ENCODE measurements around the gene ENG. TPM values are rescaled to one million over a fixed set of nuclear protein-coding genes. Genes with fewer than 3 reads are reported as not detected.

Gene ENG
- total and polyA plus RNA-seq, 4 donors = 46.1 to 538 (median 265) TPM

GRCh38 chr9:127810378-127811187 lies 43.9 kb downstream of the ENG start:
- no peak for DNase-seq
- Histone ChIP-seq H3K27ac (ENCODE audit: low read depth in 1 of 2, low read length in 2 of 2) (no peak overlapping the region), H3K36me3 (ENCODE audit: control insufficient read depth in 1 of 2, insufficient read depth in 2 of 2, low read length in 1 of 2) (peaks cover 3 to 8% of the 10 kb centered on the region in 2 donors), H3K27me3 (ENCODE audit: control insufficient read depth in 1 of 2, insufficient read depth in 2 of 2, low read length in 1 of 2) (no peaks in the 10 kb centered on the region), H3K9me3 (ENCODE audit: control insufficient read depth, low read length) (no peaks in the 10 kb centered on the region), H3K4me1 (ENCODE audit: control insufficient read depth in 1 of 2, insufficient read depth in 2 of 2, low read length in 2 of 2) (no peaks in the 10 kb centered on the region), H3K4me3 (ENCODE audit: low read length in 2 of 2) (no peak overlapping the region)
- intact Hi-C loops (cut with DNase I) = no loop called here
- ATAC-seq (ENCODE audit: low FRiP score) = no peak
- 95% methylated on average over 10 of the region's 10 CpGs for WGBS, 2 donors

GRCh38 chr9:127809540-127810377 lies 44.7 kb downstream of the ENG start:
- WGBS, 2 donors = 48 to 49% methylated on average over 48 to 57 of the region's 57 CpGs
- no peaks in the 10 kb centered on the region for H3K4me1 ChIP-seq (ENCODE audit: control insufficient read depth in 1 of 2, insufficient read depth in 2 of 2, low read length in 2 of 2)
- intact Hi-C loops (cut with DNase I) = loop anchor here in 1 of 2 donors (10.0 kb wide), 1 partner anchor 65 kb away; the partner anchor contains the start of gene AK1
- ATAC-seq (ENCODE audit: low FRiP score) (no peak), DNase-seq (no peak)
- no peak overlapping the region for H3K27ac ChIP-seq (ENCODE audit: low read depth in 1 of 2, low read length in 2 of 2)
- no peak overlapping the region for H3K4me3 ChIP-seq (ENCODE audit: low read length in 2 of 2)
- no peaks in the 10 kb centered on the region for H3K27me3 ChIP-seq (ENCODE audit: control insufficient read depth in 1 of 2, insufficient read depth in 2 of 2, low read length in 1 of 2)
- H3K36me3 ChIP-seq (ENCODE audit: control insufficient read depth in 1 of 2, insufficient read depth in 2 of 2, low read length in 1 of 2) = peaks cover 3 to 5% of the 10 kb centered on the region in 2 donors
- no peaks in the 10 kb centered on the region for H3K9me3 ChIP-seq (ENCODE audit: control insufficient read depth, low read length)

GRCh38 chr9:127809002-127809539 lies 45.4 kb downstream of the ENG start:
- ATAC-seq (ENCODE audit: low FRiP score) (no peak), DNase-seq (no peak)
- intact Hi-C loops (cut with DNase I) = loop anchor here in 1 of 2 donors (10.0 kb wide), 1 partner anchor 66 kb away; the partner anchor contains the start of gene AK1
- H3K27ac ChIP-seq (ENCODE audit: low read depth in 1 of 2, low read length in 2 of 2) = no peak overlapping the region
- no peaks in the 10 kb centered on the region for H3K27me3 ChIP-seq (ENCODE audit: control insufficient read depth in 1 of 2, insufficient read depth in 2 of 2, low read length in 1 of 2)
- peaks cover 3 to 5% of the 10 kb centered on the region in 2 donors for H3K36me3 ChIP-seq (ENCODE audit: control insufficient read depth in 1 of 2, insufficient read depth in 2 of 2, low read length in 1 of 2)
- H3K9me3 ChIP-seq (ENCODE audit: control insufficient read depth, low read length) = no peaks in the 10 kb centered on the region
- 77 to 82% methylated on average over 9 of the region's 9 CpGs for WGBS, 2 donors
- H3K4me3 ChIP-seq (ENCODE audit: low read length in 2 of 2) = no peak overlapping the region
- H3K4me1 ChIP-seq (ENCODE audit: control insufficient read depth in 1 of 2, insufficient read depth in 2 of 2, low read length in 2 of 2) = no peaks in the 10 kb centered on the region

- WGBS, 2 donors = 80 to 88% methylated on average over 16 to 17 of the region's 17 CpGs
- Histone ChIP-seq H3K9me3 (ENCODE audit: control insufficient read depth, low read length) (no peaks in the 10 kb centered on the region), H3K27me3 (ENCODE audit: control insufficient read depth in 1 of 2, insufficient read depth in 2 of 2, low read length in 1 of 2) (no peaks in the 10 kb centered on the region), H3K4me1 (ENCODE audit: control insufficient read depth in 1 of 2, insufficient read depth in 2 of 2, low read length in 2 of 2) (no peaks in the 10 kb centered on the region), H3K4me3 (ENCODE audit: low read length in 2 of 2) (no peak overlapping the region), H3K27ac (ENCODE audit: low read depth in 1 of 2, low read length in 2 of 2) (no peak overlapping the region), H3K36me3 (ENCODE audit: control insufficient read depth in 1 of 2, insufficient read depth in 2 of 2, low read length in 1 of 2) (peaks cover 3 to 5% of the 10 kb centered on the region in 2 donors)
- DNase-seq (no peak), ATAC-seq (ENCODE audit: low FRiP score) (no peak)
- intact Hi-C loops (cut with DNase I) = loop anchor here (1.0 to 10.0 kb wide), 2 partner anchors 17 to 66 kb away; partner anchors contain the start of gene AK1 (in 1 of the 2)
Observed at GRCh38 chr9:127808347-127809001, 46.0 kb downstream of the ENG start.

- WGBS, 2 donors = 90 to 94% methylated on average over 14 of the region's 14 CpGs
Observed at GRCh38 chr9:127806871-127807270, 47.6 kb downstream of the ENG start.

GRCh38 chr9:127805620-127806019 lies 48.8 kb downstream of the ENG start:
- intact Hi-C loops (cut with DNase I) = loop anchor here in 1 of 2 donors (10.0 kb wide), 1 partner anchor 69 kb away; the partner anchor contains the start of gene AK1
- WGBS, 2 donors = 79% methylated on average over 8 of the region's 8 CpGs
- Histone ChIP-seq H3K27me3 (ENCODE audit: control insufficient read depth in 1 of 2, insufficient read depth in 2 of 2, low read length in 1 of 2) (no peaks in the 10 kb centered on the region), H3K36me3 (ENCODE audit: control insufficient read depth in 1 of 2, insufficient read depth in 2 of 2, low read length in 1 of 2) (peaks cover 3 to 4% of the 10 kb centered on the region in 2 donors), H3K4me3 (ENCODE audit: low read length in 2 of 2) (no peak overlapping the region), H3K9me3 (ENCODE audit: control insufficient read depth, low read length) (no peaks in the 10 kb centered on the region), H3K4me1 (ENCODE audit: control insufficient read depth in 1 of 2, insufficient read depth in 2 of 2, low read length in 2 of 2) (no peaks in the 10 kb centered on the region), H3K27ac (ENCODE audit: low read depth in 1 of 2, low read length in 2 of 2) (no peak overlapping the region)
- ATAC-seq (ENCODE audit: low FRiP score) (no peak), DNase-seq (no peak)

More at GRCh38 chr9:127806871-127807270, 47.6 kb downstream of the ENG start:
- Histone ChIP-seq H3K36me3 (ENCODE audit: control insufficient read depth in 1 of 2, insufficient read depth in 2 of 2, low read length in 1 of 2) (peaks cover 3 to 4% of the 10 kb centered on the region in 2 donors), H3K27me3 (ENCODE audit: control insufficient read depth in 1 of 2, insufficient read depth in 2 of 2, low read length in 1 of 2) (no peaks in the 10 kb centered on the region), H3K27ac (ENCODE audit: low read depth in 1 of 2, low read length in 2 of 2) (no peak overlapping the region), H3K4me3 (ENCODE audit: low read length in 2 of 2) (no peak overlapping the region), H3K9me3 (ENCODE audit: control insufficient read depth, low read length) (no peaks in the 10 kb centered on the region), H3K4me1 (ENCODE audit: control insufficient read depth in 1 of 2, insufficient read depth in 2 of 2, low read length in 2 of 2) (no peaks in the 10 kb centered on the region)
- ATAC-seq (ENCODE audit: low FRiP score) = no peak
- intact Hi-C loops (cut with DNase I) = loop anchor here in 1 of 2 donors (10.0 kb wide), 1 partner anchor 68 kb away; the partner anchor contains the start of gene AK1
- no peak for DNase-seq

GRCh38 chr9:127803507-127804352 lies 50.7 kb downstream of the ENG start:
- Histone ChIP-seq H3K27me3 (ENCODE audit: control insufficient read depth in 1 of 2, insufficient read depth in 2 of 2, low read length in 1 of 2) (no peaks in the 10 kb centered on the region), H3K36me3 (ENCODE audit: control insufficient read depth in 1 of 2, insufficient read depth in 2 of 2, low read length in 1 of 2) (peaks cover 3 to 4% of the 10 kb centered on the region in 2 donors), H3K27ac (ENCODE audit: low read depth in 1 of 2, low read length in 2 of 2) (peak overlapping the region; percentile 81 to 87), H3K4me3 (ENCODE audit: low read length in 2 of 2) (peak overlapping the region; percentile 50 to 71), H3K9me3 (ENCODE audit: control insufficient read depth, low read length) (no peaks in the 10 kb centered on the region), H3K4me1 (ENCODE audit: control insufficient read depth in 1 of 2, insufficient read depth in 2 of 2, low read length in 2 of 2) (no peaks in the 10 kb centered on the region)
- intact Hi-C loops (cut with DNase I) = loop anchor here (5.0 to 10.0 kb wide), 2 partner anchors 64 to 71 kb away; partner anchors contain the start of gene AK1 (in 1 of the 2)
- 36% methylated on average over 18 of the region's 18 CpGs for whole genome bisulfite sequencing, 2 donors
- ATAC-seq (ENCODE audit: low FRiP score) (peak; percentile 16), DNase-seq (peak; percentile 70 to 83)
